ENCODE measurements around the gene TRIM25.

TRIM25 gene

DNA sequence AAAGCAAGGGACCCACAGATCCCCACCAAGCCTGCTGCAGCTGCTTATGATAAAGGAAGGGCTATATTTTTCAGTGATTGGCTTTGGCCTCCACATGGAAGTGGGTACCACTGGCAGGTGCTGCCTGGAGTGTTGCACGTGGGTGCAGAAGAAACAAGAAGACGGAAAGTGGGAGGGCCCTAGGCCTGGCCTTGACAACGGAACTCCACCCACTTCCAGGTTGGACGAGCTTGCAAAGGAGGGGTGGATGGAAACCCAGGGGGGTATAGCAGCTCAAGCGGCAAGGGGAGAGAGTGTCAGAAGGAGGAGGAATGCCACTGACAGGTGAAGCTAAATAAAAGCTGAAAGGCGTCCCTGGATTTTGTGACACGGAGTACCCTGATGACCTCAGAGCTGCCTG, 20.3 kb downstream of the TRIM25 start:
- DNase-seq: no peak

DNA sequence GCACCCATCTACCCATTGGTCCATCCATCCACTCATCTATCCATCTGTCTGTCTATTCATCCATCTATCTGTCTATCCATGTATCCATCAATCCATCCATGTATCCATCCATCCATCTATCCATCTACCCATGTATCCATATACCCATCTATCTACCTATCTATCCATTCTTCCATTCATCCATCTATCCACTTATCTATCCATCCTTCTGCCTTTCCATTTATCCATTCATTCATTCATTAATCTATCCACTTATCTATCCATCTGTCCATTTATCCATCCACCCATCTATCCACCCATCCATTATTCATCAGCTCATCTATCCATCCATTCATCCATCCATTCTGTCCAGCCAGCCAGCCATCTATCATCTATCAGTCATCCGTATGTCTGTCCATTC, 21.5 kb downstream of the TRIM25 start:
- DNase-seq: no peak

DNA sequence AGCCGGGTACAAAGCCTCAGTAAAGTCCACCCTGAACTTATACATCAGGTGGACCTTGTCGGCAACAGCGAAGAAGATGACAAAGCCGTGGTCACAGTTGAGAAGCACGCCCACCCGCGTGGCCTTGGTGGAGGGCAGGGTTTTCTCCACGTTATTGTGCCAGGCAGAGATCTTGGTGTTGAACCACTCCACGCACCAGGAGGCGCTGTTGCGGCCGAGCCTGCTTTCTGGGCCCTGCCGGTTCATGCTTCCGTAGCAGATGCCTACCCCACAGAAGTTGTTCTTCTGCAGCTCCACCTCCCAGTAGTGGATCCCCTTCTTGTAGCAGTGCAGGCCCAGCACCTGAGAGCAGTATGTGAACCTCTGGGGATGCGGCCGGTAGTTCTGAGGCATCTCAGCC, 22.1 kb downstream of the TRIM25 start:
- no peak for DNase-seq

DNA sequence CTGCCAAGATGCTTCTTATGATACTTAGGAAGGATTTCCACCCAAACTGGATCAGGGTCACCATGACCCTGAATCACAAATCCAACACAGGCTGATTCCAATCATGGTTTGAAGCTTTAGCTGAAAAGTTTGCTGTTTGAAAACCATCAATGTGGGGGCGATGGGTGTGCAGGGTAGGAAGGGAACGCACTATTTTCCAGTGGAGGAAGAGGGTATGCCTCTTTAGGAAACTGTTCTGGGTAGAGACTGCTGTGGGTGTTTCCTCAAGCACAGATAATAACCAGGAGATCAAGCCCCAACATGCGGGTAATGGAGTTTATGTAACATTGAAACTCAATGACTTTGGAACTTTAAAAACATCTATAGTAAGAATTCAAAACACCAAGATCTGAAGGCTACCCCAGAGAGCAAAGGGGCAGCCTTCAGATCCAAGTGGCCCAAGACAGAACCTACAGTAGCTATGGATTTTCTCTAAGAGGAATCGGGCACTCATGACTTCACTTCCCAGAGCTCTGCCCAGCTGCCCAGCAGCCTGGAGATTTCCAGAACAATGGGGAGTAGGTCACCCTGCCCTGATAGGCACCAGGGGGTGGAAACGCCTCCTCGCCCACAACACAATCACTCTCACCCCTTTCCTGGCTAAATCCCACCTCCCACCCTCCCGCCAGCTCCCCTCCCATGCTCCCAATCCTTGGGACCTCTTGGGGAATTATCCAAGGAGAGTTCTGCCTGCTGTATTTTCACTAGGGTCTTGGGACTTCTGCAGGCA, 22.8 kb downstream of the TRIM25 start:
- no peak for DNase-seq

DNA sequence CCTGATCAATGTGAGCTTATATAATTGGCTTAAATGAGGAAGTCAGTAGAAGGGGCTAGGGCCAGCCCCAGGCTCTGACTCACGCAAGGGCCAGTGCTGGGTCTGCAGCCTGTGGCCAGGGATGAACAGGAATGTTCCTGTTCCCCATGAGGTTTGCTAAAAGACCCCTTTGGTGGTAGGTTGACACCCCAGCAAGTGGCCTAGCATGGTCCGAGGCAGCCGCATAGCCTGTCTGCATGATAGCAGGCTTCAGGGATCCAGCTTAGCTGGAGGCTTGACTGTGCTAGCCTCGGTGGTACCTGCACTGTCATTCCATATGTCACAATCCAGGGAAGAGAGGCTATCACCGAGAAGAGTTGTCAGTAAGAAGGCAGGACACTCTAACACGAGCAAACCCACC, 23.5 kb downstream of the TRIM25 start:
- no peak for DNase-seq

DNA sequence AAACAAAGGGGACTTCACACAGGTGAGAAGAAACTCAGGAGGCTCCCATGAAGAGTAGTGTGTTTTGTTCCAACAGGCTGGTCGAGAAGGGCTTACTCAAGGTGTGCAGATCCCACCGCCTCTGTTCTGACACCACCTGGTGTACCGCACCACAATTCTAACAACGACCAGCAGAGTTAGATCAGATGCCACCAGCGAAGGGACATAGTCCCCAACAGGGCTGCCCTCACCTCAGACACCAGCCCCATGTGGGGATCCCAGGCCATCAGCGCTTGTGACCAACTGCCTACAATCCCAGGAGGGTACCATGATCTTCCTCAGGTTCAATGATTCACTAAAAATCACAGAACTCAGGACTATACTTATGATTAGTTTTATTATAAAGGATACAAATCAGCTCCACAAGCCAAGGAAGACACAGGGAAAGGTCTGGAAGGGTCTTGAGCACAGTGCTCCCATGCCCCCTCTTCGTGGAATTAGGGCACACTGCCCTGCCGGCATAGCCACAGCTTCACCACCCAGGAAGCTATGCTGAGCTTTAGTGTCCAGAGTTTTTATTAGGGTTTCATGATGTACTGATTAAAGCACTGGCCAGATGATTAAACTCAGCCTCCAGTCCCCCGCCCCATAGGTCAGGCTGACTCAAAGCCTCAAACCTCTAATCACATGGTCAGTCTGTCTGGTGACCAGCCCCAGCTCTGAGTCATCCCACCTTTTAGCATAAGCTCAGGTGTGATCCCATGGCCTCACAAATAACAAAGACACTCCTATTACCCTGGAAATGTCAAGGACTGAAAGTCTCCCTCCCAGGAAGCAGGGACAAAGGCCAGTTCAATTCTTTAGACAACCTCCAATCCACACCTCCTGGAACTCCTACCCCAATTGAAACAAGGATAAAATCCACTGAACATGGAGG, 26.0 kb downstream of the TRIM25 start:
- DNase-seq: no peak

DNA sequence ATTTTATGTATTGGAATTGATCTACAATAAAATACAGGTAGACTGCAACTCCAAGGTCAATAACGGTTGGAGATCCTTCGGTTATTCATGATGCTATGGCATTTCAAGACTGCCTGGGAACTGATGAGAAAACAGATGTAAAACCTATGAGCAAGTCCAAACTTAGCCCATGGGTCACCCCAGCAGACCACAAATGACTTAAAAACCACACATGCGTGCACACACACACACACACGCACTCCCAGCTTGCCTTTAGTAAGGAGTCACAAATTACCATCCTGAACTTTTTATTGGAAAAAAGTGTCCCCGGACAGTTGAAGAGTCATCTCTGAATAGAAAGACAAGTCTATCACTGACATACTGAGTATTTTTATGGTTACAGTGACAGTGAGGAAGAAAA, 26.7 kb downstream of the TRIM25 start:
- no peak for DNase-seq

DNA sequence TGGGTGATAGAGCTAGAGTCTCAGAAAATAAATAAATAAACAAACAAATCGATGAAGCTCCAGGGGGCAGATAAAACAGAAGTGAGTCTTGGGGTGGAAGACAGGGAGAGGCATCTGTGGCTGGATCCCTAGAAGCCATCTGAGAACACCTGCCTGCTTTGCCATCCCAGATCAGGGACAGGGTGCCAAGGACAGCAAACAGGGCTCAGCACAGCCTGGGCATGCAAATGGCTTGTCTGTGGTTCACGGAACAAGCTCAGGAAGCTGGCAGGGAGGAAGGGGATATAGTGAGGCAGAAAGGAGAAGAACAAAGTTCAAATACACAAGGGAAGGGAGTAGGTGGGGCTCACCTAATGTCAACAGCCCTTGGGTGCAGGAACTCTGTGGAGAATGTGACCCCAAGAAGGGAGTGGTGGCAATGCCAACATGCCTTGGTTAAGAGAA, 27.5 kb downstream of the TRIM25 start:
- DNase-seq: no peak

DNA sequence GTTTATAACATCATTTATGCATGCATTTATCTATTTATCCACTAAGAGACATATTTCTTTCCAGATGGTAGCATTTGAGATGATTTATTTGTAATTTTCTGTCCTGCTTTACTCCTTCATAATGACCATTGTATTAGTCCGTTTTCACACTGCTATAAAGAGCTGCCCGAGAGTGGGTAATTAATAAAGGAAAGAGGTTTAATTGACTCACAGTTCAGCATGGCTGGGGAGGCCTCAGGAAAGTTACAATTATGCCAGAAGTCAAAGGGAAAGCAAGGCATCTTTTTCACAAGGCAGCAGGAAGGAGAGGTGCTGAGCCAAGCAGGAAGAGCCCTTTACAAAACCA, 28.6 kb downstream of the TRIM25 start:
- DNase-seq: no peak

DNA sequence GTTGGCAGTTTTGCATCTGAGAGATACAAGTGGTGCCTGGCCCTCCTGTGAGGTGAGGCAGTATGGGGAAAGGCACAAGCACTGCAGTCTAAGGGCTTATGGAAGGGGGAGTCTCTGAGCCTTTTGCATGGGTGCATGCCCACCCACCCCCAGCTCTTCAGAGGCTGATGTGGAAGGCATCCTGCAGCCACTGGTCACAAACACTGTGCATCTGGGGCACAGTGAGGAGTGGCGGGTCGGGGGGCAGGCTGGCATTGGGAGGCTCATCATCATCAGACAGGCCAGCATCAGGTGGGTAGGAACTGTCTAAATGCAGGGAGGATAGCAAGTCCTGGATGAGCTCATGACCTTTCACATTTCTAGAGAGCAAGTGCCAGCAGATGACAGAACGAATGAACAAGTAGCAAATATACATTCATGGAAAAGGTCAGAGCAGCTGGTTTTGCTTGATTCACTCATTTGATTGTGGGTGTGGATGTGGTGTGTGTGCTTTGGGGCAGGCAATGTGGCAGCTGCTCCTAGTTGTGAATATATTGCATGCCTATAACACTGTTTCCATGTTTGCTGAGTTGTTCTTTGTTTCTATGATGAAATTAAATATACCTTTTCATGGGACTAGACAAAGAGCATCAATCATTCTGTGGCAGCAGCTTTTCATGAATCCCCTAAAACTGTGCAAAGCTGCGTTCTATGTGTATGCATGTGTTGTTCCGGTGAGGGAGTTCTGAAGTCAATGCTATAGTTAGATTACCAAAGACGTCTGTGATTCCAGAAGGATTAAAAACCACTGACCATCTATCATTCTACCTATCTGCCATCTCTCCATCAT, 29.2 kb downstream of the TRIM25 start:
- no peak for DNase-seq

DNA sequence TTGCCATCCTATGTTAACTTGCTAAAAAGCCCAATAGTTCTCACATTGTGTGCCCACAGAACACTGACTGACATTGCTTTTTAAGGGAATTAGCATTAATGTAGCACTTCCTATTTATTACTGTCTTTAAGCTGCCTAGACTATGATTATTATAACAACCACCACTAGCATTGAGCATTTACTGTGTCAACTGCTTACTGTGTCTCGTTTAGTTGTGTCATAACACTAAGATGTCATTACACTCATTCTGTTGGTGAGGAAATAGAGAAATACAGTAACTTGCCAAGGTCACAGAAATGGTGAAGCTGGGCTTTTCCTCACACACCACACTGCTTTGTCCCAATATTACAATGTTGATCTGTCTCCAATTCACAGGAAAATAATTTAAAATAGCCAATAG, 30.2 kb downstream of the TRIM25 start:
- no peak for DNase-seq

DNA sequence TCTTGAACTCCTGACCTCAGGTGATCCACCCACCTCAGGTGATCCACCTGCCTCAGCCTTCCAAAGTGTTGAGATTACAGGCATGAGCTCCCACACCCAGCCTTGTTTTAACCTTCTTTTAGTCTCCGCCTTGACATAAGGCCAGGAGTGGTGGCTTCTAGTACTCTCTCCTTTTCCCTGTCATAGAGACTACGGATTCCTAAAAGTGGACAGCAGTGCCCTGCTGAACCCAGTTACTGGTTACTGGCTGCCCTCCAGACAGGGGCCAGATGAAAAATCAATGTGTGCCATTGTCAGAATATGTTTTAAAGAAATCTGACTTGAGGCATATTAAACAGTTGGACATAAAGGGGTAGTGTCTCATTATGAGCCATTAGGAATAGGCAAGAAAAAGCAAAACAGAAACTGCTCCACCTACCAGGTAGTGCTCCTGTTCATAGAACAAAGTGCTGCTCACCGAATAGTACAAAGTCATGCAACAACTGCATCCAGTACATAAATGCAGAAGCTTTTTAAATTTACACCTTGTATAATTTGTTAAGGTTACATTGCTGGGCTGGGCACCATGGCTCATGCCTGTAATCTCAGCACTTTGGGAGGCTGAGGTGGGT, 32.1 kb downstream of the TRIM25 start:
- DNase-seq: no peak

DNA sequence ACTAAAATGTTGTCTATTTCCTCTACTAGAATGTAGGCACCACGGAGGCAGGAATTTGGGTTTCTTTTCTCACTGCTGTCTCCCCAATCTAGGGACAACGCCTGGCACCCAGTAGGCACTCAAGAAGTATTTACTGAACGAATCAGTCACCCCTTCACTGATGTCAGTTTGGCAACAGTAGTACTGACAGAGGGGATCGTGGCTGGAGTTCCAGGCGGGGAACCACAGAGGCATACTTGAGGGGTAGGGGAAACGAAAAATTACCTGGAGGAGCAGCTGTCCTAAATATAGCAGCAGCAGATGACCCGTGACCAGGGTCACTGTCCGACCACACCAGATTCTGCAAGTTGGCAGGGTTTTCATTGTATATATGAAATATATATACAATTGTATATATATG, 33.3 kb downstream of the TRIM25 start:
- DNase-seq: no peak

DNA sequence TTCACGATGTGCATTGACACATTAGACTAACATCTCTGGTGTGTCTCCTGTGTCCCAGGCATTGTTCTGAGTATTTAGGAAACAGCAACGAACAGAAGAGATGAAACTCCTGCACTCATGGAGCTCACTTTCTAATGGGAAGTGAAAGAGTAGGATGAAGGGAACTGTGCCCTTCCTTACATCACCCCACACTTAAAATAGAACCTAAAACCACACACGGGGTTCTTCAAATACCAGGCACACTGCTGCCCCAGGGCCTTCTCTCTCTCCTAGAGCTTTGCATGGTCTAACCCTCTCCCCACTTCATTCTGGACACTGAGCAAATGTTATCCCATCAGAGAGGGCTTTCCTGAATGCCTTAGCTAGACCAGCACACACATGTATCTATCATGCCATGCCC, 33.7 kb downstream of the TRIM25 start:
- DNase-seq: no peak

DNA sequence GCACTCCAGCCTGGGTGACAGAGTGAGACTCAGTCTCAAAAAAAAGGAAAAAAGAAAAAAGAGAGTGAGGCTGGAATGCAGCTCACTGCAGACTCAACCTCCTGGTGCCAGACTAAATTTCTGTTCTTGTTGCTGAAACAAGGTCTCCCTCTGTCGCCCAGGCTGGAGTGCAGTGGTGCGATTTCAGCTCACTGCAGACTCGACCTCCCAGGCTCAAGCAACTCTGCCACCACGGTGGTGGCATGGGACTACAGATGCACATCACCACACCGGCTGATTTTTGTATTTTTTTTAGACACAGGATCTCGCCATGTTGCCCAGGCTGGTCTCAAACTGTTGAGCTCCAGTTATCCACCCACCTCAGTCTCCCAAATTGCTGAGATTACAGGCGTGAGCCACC, 34.6 kb downstream of the TRIM25 start:
- DNase-seq: no peak

DNA sequence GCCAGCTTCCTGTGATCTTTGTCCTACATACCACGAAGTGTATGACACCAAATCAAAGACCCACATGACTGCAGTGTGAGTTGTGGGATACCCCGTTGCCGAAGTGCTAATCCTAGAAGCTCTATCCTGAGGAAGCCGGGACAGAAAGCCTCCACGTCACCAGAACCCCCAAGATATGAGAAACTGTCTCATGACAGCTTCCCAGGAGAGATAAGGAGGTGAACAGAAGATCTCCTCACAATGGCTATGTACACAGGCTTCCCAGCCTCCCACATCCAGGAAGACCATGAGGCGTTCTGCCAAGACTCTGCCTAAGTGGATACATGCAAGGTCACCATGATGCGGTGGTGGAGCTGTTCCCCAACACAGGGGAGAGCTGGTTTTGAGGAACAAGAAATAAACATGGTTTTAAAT, 37.1 kb downstream of the TRIM25 start:
- no peak for DNase-seq

DNA sequence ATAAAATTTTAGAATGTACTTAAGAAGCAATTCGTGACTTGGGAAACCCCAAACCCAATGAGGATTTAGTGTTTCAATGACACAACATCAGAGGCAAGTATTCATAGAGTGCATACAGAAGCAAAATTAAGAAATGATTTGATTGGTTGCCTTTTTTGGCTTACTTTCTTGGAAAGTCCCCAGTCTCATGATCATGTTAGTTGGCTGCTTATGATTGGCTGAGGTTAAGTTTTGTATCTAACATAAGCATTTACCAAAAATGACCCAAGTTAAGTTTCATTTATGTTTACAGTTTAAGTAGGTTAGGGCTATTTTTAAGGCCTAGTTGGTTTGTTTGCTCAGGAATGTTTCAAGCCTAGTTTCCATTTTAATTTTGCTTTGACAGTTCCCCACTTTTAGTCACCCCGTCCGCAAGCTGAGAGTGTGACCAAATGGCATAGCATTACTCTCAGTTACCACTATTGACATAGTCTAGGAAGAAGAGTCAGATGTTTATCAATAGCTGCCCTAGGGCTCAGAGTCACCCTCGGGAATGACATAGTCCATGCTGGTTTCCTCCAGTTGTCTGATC, 43.7 kb downstream of the TRIM25 start:
- DNase-seq: no peak

DNA sequence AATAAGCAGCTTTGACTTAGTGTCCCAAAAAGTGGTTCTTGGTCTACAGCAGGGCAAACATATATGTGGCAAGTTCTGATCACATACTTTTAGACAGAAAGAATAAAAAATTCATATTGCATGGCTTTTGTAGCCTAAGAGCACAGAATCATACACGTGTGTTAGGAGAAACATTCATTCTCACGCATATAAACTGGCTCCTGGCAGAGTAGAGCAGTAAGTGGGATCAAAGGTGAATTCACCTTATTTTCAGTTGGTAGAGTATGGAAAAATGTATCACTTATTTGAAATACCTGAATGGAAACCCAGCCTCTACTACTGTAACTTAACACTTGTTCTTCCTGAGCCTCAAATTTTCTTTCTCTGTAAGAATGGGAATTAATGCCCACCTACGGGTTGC, 45.1 kb downstream of the TRIM25 start:
- DNase-seq: no peak

DNA sequence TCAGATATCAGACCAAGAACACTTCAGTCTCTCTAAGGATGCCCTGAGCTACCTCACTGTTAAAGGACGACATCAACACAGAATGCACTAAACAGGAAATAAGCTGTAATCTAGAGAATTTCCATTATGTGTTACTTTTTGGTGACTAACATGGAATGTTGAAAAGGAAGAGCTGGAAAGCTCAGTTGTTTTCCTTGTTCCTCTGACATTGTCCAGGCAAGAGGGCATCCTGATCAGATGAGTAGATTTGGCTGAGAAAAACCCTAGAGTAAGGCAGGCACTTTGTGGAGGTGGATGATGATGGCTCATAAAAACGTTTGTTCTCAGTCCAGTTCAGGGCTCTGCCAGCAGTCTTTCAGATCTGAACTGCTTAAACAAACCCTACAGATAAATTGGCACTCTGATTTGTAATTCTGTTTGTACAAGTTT, 45.9 kb downstream of the TRIM25 start:
- DNase-seq: no peak

DNA sequence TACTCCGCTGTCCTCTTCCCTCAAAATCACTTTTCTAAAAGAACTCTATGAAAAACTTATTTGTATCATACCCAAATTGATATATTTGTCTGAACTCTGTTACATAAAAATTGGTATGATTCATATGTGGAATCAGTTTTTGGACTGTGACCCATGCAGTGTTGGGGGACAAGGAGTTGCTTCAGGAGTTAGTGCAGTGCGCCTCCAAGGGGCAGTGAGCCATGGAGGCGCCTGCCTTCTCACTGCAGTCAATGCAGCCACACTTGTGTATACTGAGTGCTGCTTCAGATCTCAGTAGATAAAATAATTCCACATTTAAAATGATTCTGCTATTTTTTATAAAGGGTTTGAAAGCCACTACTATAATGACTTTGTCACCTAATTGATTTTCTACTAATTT, 47.4 kb downstream of the TRIM25 start:
- DNase-seq: no peak

DNA sequence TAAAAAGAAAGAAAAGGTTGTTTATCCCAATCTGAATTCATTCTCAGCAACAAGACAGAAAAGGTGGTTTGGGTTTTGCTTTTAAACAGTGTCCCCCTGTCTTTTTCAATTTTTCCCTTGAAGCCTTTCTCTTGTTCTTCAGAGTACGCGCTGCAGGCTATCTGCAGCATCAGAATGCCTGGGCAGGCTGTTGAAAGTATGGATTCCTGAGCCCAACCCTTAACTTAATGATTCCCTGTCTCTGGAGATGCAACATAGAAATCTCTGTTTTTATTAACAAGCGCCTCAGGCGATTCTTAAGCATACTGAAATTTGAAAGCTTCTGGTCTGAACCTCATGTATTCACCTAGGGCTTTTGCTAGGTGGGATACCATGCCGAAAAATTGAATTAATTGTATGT, 47.8 kb downstream of the TRIM25 start:
- no peak for DNase-seq

DNA sequence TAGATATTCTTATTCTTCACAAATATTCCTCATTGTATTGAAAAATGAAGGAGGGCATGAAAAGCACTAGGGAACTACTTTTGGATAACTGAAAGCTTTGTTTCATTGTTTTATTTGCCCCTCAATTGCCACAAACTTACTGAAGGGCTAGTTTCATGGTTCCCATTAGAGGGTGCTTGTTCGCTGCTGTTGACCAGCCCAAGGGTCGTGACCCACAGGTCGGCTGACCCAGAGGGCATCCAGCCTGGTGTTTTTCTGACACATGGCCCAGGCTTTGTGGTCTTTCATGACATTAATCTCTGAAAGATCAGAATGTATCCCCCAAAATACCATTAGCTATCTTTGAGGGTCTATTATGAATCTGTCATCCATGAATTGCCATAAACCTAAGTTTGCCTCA, 49.9 kb downstream of the TRIM25 start:
- no peak for DNase-seq

DNA sequence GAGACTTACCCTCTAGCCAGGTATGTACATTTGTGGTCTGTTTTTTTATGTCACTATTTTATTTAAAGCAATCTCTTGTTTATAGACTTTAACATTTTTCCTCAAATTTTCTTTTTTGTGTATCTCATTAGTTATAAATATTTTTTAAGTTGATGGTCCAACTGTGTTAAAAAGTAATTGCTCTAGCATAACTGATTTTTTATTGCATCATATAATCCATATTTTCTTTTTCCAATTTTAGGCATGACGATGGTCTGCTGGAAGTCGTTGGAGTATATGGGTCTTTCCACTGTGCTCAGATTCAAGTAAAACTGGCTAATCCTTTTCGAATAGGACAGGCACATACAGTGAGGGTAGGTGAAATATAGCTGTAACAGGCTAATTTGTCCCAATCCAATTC, 52.0 kb downstream of the TRIM25 start:
- DNase-seq: no peak
